NT2/D1 (cell line): ENCODE data around the gene PSMD1.

Experiments
- SUZ12 ChIP-seq: IDR thresholded peaks from 2 replicates; pipeline ENCODE4 v1.6.1; 2011; ENCODE audit not compliant: insufficient read length, insufficient read depth; ENCODE audit errors: extremely low read depth
- YY1 ChIP-seq: IDR thresholded peaks from 2 replicates; pipeline ENCODE4 v1.6.1; 2011; ENCODE audit not compliant: insufficient read length, insufficient read depth

DNA sequence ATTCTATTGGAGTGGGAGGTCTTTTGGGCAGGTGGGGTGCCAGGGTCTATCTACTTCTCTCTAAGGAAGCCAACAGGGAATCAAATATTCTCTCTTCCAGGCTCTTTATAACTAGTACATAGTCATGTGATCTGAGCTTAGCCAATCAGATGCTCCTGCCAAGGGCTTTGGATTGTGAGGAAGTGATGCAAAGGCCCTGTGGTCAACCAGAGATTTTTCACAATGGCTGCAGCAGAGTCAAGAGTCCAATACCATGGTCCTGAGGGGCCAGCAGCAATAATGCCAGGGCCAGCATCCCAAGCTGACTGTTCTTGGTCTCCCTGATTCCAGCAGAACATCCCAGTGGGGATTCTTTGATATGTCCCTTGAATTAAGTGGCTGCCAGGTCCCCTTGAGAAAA is 27.8 kb upstream of the PSMD1 start:
- TF ChIP-seq YY1 (no peak), SUZ12 (no peak)
